GM12872 (cell line): ENCODE data around the gene SH2D6.
A peak's percentile ranks its signal among the peaks of the same experiment; 100 is the strongest.

Experiments
- TF ChIP-seq, protein P1 (sequence below): IDR thresholded peaks from 3 replicates; pipeline ENCODE4 v1.5.1; 2011; ENCODE audit warnings: low read depth, mild to moderate bottlenecking, low read length, moderate library complexity; ENCODE audit not compliant: insufficient read depth

Gene SH2D6

DNA sequence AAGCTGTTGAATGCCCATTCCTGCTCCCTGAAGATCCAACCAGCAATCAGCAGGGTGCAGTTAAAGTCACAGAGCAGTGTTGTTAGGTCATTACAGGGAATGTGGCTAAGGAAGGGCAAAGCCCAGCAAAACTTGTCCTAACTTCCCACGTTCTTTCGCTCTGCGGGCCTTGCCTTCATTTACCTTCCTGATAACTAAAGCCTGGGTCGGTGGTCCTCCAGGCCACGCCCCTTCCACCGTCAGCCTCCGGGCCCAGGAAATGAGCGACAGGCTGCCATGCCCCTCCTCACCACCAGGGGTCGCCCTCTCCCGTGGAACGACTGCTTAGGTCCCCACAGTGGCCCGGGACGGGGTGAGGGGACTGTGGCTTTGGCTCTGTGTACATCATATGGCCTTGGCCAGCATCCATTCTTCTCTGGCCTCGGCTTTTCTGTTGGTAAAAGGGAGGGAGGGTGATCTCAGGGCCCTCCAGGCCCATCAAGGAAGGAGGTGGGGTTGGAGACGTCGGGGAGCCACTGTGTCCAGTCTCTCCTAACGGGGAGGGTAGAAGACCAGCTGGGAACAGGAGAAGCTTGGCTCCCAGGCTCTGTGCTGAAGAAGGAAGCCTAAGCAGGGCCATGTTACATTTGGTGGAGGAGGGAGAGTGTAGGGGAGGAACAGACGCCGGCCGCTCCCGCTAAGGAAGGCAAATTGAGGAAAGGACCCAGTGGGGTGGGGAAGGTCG is 2.2 kb downstream of the SH2D6 start:
- TF ChIP-seq, protein P1, sequence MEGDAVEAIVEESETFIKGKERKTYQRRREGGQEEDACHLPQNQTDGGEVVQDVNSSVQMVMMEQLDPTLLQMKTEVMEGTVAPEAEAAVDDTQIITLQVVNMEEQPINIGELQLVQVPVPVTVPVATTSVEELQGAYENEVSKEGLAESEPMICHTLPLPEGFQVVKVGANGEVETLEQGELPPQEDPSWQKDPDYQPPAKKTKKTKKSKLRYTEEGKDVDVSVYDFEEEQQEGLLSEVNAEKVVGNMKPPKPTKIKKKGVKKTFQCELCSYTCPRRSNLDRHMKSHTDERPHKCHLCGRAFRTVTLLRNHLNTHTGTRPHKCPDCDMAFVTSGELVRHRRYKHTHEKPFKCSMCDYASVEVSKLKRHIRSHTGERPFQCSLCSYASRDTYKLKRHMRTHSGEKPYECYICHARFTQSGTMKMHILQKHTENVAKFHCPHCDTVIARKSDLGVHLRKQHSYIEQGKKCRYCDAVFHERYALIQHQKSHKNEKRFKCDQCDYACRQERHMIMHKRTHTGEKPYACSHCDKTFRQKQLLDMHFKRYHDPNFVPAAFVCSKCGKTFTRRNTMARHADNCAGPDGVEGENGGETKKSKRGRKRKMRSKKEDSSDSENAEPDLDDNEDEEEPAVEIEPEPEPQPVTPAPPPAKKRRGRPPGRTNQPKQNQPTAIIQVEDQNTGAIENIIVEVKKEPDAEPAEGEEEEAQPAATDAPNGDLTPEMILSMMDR: peak; percentile 99

DNA sequence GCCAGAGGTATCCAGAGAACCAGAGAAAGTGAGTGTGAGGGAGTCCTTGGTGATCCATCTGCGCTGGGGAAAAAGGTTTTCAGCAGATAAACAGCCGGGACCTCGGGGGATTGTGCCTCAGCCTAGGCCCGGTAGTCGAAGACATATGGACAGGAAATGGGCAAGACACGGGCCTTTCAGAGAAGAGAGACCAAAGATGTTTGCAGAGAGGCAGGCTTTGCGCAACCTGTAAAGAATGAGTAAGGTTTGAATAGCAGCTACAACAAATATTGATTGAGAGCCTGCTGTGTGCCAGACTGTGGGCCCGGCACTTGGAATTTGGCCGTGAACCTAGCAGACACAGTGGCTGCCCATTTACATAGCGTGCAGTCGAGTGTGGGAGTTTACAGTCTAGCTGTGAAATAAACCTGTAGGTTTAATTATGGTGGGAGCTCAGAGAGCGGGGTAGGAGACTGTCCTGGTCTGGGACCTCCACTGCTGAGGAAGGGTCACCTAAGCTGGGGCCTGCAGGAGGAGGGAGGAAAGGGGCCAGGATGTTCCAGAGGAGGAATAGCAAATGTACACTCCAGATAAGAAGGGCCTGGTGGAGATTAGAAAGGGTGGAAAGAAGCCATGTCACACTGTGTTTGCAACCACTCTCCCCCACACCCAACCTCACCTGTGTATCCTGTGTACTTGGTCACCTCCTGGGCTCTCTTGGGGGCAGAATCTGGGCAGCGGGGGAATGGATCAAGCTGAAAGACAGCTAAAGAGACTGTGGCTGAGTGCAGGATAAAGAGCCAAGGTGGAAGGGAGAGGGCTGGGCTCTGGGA is 3.0 kb downstream of the SH2D6 start:
- TF ChIP-seq, protein P1: no peak

DNA sequence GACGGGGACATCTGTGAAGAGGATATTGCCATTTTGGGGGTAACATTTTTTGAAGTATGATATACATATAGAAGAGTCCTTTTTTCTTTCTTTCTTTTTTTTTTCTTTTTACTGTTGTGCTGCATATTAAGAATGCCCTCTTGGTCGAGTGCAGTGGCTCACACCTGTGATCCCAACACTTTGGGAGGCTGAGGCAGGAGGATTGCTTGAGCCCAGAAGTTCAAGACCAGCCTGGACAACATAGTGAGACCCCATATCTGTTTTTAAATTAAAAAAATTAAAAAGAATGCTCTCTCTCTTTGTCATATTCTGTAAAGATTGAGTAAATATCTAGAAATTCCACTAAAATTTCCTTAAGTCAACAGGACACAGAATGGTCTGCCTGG is 3.6 kb downstream of the SH2D6 start:
- TF ChIP-seq, protein P1: no peak

DNA sequence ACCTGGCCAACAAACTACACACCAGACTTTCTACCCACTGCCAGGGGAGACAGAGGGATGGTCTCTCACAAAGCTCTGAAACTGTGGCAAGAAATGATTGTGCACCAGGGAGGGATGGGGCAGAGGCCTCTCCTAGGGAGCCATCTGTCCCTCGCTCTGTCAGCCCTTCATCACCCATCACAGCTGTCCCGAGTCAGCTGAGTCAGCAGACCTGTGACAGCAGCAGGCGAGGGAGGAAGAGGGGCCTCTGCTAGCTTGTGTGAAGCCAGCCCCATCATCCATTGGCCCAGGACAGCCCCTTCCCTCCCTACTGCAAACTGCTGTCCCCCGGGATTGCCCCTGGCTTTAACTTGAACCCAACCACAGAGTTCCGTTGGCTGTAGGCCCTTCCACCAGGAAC is 5.0 kb downstream of the SH2D6 start:
- TF ChIP-seq, protein P1: no peak

DNA sequence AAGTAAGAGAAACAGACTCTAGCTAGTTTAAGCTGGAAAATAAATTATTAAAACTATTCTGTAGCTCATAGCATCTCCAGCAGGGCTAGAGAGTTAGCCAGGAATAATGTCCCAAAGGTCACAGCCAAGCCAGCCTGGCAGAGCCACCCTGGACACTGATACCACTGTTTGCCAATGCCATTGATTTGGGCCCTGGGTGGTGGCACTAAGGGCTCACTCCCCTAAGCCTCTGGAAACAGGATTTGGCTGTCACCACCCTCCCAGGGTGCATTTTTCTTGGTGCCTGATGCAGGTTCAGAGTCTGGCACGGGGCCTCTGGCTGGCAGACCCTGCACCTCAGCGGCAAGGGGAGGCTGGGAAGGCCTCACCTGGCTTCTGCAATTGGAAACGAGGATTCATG is 7.1 kb downstream of the SH2D6 start:
- TF ChIP-seq, protein P1: no peak

DNA sequence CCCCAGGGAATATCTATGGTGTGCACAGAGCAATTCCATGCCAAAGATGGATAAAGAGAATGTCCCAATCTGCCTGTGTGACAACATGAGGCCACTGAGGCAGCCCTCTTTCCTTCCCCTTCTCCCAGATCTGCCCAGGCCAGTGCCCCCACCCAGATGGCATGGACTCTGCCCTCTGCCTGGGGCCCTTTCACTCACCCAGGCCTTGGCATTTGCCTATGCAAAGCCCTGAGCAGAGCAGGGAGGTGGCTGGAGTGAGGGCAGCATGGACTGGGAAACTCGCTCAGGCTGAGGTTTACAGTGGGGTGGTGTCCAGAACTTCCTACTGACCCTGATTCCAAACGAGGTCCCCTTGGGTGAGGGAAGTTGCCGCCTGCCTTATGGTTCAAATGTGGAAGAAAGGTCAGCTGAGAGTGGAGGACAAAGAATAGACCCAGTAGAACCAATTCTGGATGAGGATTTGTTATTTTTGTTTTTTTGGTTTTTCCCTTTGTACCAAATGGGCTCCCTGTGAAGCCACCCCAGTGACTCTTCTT is 8.9 kb downstream of the SH2D6 start:
- TF ChIP-seq, protein P1: no peak

DNA sequence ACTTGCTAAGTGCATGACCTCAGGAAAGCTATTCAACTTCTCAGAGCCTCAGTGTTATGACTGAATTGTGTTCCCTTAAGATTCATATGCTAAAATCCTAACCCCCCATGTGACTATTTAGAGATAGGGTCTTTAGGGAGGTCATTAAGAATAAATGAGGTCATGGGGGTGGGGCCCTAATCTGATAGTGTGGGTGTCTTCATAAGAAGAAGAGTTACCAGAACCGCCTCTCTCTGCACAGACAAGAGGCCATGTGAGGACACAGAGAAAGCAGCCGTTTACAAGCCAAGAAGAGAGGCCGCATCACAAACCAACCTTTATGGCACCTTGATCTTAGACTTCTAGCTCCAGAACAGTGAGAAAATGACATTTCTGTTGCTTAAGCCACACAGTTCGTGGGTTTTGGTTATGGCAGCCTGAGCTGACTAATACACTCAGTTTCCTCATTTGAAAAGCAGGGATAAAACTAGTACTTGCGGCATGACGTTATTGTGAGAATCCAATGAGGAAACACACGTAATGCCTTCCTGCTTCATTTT is 9.9 kb downstream of the SH2D6 start:
- TF ChIP-seq, protein P1: no peak
